NCI-H1694 treated with DMSO at 0.1 percent for 48 hours (cell line): ENCODE data around the gene HTR3B.
"Not testable (repeated sequence)": the region's sequence is repeated elsewhere in the genome, so short reads cannot be mapped to it uniquely, and the experiment has no call there.

Experiments
- DNase-seq: peaks from one replicate; lab custom pipeline; 2025; lab: John Stamatoyannopoulos, UW

The HTR3B gene

GRCh38 chr11:113946162-113946561 lies 41.6 kb downstream of the HTR3B start:
- not testable (repeated sequence) for DNase-seq

- DNase-seq, result no peak
Measured at GRCh38 chr11:113947994-113948393, 43.4 kb downstream of the HTR3B start.

GRCh38 chr11:113949891-113950290 lies 45.3 kb downstream of the HTR3B start:
- no peak for DNase-seq

GRCh38 chr11:113951537-113951936 lies 46.9 kb downstream of the HTR3B start:
- no peak for DNase-seq

GRCh38 chr11:113952070-113952469 lies 47.5 kb downstream of the HTR3B start:
- DNase-seq, result no peak

- no peak for DNase-seq
Measured at GRCh38 chr11:113952588-113952987, 48.0 kb downstream of the HTR3B start.

- DNase-seq, result no peak
Measured at GRCh38 chr11:113954235-113954634, 49.6 kb downstream of the HTR3B start.

GRCh38 chr11:113956986-113957385 lies 52.4 kb downstream of the HTR3B start:
- peak; percentile 22 for DNase-seq

GRCh38 chr11:113960702-113961330 lies 56.2 kb downstream of the HTR3B start:
- no peak for DNase-seq

- no peak for DNase-seq
Measured at GRCh38 chr11:113967361-113967760, 62.8 kb downstream of the HTR3B start.

- no peak for DNase-seq
Measured at GRCh38 chr11:113971506-113972195, 67.1 kb downstream of the HTR3B start.

- no peak for DNase-seq
Measured at GRCh38 chr11:113974741-113975470, 70.3 kb downstream of the HTR3B start, which contains the start of gene HTR3A. TSS of gene HTR3A (plus strand) at chr11:113975108. CDS start at chr11:113975326, 218 bp downstream.

GRCh38 chr11:113977071-113977490 lies 72.5 kb downstream of the HTR3B start:
- no peak for DNase-seq

- no peak for DNase-seq
Measured at GRCh38 chr11:113977701-113978100, 73.1 kb downstream of the HTR3B start.

GRCh38 chr11:113979431-113979830 lies 74.8 kb downstream of the HTR3B start:
- DNase-seq, result no peak

- no peak for DNase-seq
Measured at GRCh38 chr11:113980785-113981184, 76.2 kb downstream of the HTR3B start.

- DNase-seq, result no peak
Measured at GRCh38 chr11:113982306-113982705, 77.7 kb downstream of the HTR3B start.

GRCh38 chr11:113984781-113985180 lies 80.2 kb downstream of the HTR3B start:
- DNase-seq, result no peak

GRCh38 chr11:113985906-113986305 lies 81.3 kb downstream of the HTR3B start:
- no peak for DNase-seq

- no peak for DNase-seq
Measured at GRCh38 chr11:113986351-113987140, 82.0 kb downstream of the HTR3B start.

GRCh38 chr11:113989381-113989780 lies 84.8 kb downstream of the HTR3B start:
- no peak for DNase-seq

GRCh38 chr11:113989916-113990315 lies 85.3 kb downstream of the HTR3B start:
- no peak for DNase-seq
